OCI-LY7 (cell line): ENCODE measurements around the gene CEP72.

Experiments used
- EZH2phosphoT487 ChIP-seq: fragments of 200-600 bp; sonication (generic); IDR thresholded peaks from 2 replicates; pipeline ENCODE4 v1.6.1; 2018; ENCODE audit warnings: low read depth, borderline replicate concordance, mild to moderate bottlenecking, mixed run types, antibody characterized with exemption, low read length, moderate library complexity, mixed read lengths
- TF ChIP-seq, protein P1 (sequence below): fragments of 200-600 bp; sonication (generic); conservative IDR thresholded peaks from 2 replicates; pipeline ENCODE4 v1.5.1; 2014; ENCODE audit warnings: mild to moderate bottlenecking, antibody characterized with exemption, low read length, moderate library complexity, mixed read lengths

DNA sequence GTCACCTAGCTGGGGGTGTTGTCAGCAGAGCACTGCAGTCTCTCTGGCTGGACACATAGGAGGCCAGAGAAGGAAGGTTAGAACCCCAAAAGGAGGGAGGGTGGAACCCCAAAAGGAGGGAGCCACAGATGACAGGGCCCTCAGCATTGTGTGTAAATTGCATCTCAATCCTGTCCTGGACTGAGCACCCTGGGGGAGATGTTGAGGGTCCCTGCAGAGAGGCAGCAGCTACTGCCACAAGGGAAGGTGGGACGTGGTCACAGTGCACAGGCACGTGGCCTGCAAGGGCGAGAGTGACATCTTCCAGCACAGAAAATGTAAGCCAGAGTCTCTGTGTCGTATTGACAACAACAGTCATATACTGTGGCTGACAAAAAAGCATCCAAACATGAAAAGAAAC is 36.5 kb upstream of the CEP72 start:
- TF ChIP-seq, protein P1, sequence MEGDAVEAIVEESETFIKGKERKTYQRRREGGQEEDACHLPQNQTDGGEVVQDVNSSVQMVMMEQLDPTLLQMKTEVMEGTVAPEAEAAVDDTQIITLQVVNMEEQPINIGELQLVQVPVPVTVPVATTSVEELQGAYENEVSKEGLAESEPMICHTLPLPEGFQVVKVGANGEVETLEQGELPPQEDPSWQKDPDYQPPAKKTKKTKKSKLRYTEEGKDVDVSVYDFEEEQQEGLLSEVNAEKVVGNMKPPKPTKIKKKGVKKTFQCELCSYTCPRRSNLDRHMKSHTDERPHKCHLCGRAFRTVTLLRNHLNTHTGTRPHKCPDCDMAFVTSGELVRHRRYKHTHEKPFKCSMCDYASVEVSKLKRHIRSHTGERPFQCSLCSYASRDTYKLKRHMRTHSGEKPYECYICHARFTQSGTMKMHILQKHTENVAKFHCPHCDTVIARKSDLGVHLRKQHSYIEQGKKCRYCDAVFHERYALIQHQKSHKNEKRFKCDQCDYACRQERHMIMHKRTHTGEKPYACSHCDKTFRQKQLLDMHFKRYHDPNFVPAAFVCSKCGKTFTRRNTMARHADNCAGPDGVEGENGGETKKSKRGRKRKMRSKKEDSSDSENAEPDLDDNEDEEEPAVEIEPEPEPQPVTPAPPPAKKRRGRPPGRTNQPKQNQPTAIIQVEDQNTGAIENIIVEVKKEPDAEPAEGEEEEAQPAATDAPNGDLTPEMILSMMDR = no peak
- no peak for TF ChIP-seq EZH2phosphoT487
